HG02943 (cell line): Measurements from ENCODE around the gene SRPX.

Source experiments
- ATAC-seq: cut with Tn5 transposase; IDR thresholded peaks from one replicate; pipeline ENCODE4 v1.9.1; 2021; ENCODE audit warnings: mild to moderate bottlenecking, low read depth, moderate library complexity; ENCODE audit not compliant: unreplicated experiment

The SRPX gene

GRCh38 chrX:38211891-38212635 lies 8.6 kb downstream of the SRPX start:
- no peak for ATAC-seq

- ATAC-seq, result no peak
These were observed 14.1 kb downstream of the SRPX start for GRCh38 chrX:38206542-38206941.

- ATAC-seq, result no peak
These were observed 14.6 kb downstream of the SRPX start for GRCh38 chrX:38206036-38206435.

- ATAC-seq, result no peak
These were observed 15.6 kb downstream of the SRPX start for GRCh38 chrX:38205039-38205438.

- ATAC-seq, result no peak
These were observed 28.5 kb downstream of the SRPX start for GRCh38 chrX:38192007-38192810.

GRCh38 chrX:38189431-38190250 lies 31.0 kb downstream of the SRPX start:
- no peak for ATAC-seq

GRCh38 chrX:38183596-38183995 lies 37.1 kb downstream of the SRPX start:
- ATAC-seq, result no peak

- no peak for ATAC-seq
These were observed 39.3 kb downstream of the SRPX start for GRCh38 chrX:38181357-38181756.

GRCh38 chrX:38178396-38178795 lies 42.3 kb downstream of the SRPX start:
- ATAC-seq, result no peak

- no peak for ATAC-seq
These were observed 45.5 kb downstream of the SRPX start for GRCh38 chrX:38175139-38175538.

- ATAC-seq, result no peak
These were observed 48.1 kb downstream of the SRPX start for GRCh38 chrX:38172596-38172995.

- no peak for ATAC-seq
These were observed 50.1 kb downstream of the SRPX start for GRCh38 chrX:38170556-38170955.

GRCh38 chrX:38166478-38167083 lies 54.1 kb downstream of the SRPX start:
- no peak for ATAC-seq

- ATAC-seq, result no peak
These were observed 55.6 kb downstream of the SRPX start for GRCh38 chrX:38165023-38165422.

- no peak for ATAC-seq
These were observed 57.5 kb downstream of the SRPX start for GRCh38 chrX:38163193-38163592.

GRCh38 chrX:38156838-38157237 lies 63.8 kb downstream of the SRPX start:
- no peak for ATAC-seq

GRCh38 chrX:38154818-38155217 lies 65.9 kb downstream of the SRPX start:
- ATAC-seq, result no peak

- ATAC-seq, result no peak
These were observed 66.3 kb downstream of the SRPX start for GRCh38 chrX:38154340-38154739.

- ATAC-seq, result no peak
These were observed 69.2 kb downstream of the SRPX start for GRCh38 chrX:38151441-38151840.

- no peak for ATAC-seq
These were observed 69.7 kb downstream of the SRPX start for GRCh38 chrX:38150993-38151392.

GRCh38 chrX:38149016-38149415 lies 71.7 kb downstream of the SRPX start:
- no peak for ATAC-seq
